Measurements from ENCODE around the gene USP12.

The USP12 gene

DNA sequence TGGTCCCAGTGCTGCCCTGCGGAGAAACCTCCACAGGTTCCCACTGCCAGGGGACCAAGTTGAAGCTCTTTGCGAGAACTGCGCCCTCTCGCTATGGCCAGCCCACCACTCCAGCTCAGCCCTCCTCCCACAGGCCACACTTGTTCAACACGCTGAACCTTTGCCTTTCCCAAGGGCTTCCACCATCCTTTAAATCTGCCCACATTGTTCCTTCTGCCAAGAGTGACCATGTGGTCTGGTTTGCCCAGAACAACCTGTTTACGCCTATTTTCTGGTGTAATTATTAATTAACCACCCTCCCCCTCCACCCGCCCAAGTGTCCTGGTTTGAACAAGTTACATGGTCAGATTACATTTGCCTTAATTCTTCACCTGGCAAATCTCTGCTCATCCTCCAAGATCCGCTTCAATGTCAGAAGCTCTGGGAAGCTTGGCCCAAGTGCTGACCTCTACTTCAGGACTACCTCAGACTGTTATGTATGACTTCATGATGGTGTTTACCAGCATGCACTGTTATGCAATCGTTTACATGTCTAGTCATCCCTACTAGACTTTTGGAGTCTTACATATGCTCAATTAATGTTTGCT, 12.0 kb upstream of the USP12 start:
- DNase-seq (ENCODE audit: low read depth), result peak; percentile 82

DNA sequence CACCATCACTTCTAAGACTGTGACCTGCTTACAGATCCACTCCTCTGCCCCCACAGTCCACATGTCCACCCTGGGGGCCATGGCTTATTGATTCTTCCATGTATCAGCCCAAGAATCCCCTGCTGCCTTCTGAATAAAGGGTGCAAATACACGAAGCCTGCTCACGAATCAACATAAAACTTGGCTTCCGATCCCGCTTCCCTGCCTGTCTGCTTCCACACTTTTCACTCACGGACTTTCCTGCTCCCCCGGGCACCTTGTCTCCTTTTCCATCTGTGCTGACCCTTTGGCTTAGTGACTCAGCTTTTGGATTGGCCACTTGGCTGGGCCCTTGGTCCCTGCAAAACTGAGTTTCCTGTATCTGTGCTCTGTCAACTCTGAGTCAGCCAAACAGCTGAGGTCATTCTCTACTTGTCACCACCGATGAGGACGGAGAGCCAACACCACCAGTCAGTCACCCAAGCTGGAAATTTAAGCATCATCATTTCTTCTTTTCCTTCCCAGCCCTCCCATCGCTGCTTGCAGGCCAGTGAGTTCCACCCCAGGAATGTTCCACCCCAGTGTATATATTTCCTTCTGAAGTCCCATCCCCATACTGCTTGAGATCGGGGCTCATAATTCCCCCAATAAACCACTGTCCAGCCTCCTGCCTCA, 11.4 kb upstream of the USP12 start:
- peak; percentile 79 for DNase-seq (ENCODE audit: low read depth)

DNA sequence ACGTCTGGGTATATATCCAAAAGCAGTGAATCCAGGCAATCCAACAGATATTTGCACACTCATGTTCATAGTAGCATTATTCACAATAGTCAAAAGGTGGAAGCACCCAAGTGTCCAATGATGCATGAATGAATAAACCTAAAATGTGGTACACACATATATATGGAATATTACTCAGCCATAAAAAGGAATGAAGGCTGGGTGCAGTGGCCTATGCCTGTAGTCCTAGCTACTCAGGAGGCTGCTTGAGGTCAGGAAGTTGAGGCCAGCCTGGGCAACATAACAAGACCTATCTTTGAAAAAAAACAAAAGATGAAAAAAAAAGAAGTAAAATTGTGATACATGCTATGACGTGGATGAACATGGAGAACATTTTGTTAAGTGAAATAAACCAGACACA, 10.4 kb upstream of the USP12 start:
- no peak for DNase-seq (ENCODE audit: low read depth)

DNA sequence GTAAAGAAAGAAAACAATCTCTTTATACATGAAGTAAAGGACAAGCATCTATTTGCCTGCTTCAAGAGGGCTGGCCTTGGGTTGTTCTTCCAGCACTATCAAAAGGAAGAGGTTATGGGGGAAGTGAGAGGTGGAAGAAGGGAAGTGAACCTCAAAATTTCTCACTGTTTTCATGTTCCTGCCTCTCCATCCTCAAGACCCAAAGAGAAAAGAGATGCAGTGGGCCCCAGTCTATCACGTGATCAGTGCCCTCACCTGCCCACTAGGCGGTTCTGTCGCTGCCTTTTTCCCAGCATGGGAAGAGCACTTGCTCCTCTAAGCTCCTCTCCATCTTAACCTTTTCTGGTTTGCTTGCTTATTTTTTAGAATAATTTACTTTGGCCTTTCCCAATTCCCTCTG, 6.2 kb upstream of the USP12 start:
- no peak for DNase-seq (ENCODE audit: low read depth)

DNA sequence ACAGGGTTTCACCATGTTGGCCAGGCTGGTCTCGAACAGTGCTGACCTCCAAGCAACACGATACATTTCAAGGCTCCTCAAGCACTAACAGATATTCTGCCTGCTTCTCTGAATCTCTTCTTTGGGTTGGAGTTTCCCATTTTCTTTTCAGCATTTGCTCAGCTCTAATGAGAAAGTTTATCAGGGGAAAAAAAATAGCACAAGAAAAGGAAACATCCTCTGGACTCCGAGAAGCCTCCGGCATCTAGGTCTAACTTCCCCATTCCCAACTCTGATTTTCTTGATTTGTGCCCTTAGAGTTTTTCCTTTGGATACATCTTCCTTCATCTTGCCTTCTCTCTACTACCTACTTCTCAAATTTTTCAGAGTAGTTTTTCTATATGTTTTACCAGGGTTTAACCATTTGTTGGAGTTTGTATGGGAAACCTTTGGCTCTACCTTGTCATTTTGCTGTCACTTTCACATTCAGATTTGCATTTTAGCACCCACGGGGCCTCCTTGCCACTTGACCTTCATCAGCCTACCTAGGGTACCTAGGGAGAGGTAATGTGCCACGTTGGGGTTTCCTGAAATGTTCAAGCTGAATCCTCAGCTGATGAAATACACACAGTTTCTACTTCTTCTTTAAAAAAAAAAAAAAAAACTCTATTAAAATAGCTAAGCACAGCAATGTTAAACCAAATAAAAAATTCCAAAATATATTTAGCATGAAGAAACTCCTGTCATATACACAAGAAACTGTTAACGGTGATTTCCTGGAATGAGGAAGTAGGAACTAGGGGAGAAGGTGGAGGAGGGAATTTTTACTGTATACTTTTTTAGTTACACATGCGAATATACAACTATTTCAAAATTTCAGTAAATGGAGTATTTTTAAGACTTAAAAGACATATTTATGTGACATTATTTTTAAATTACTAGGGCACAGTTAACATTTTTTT, 5.1 kb upstream of the USP12 start:
- DNase-seq (ENCODE audit: low read depth), result no peak

DNA sequence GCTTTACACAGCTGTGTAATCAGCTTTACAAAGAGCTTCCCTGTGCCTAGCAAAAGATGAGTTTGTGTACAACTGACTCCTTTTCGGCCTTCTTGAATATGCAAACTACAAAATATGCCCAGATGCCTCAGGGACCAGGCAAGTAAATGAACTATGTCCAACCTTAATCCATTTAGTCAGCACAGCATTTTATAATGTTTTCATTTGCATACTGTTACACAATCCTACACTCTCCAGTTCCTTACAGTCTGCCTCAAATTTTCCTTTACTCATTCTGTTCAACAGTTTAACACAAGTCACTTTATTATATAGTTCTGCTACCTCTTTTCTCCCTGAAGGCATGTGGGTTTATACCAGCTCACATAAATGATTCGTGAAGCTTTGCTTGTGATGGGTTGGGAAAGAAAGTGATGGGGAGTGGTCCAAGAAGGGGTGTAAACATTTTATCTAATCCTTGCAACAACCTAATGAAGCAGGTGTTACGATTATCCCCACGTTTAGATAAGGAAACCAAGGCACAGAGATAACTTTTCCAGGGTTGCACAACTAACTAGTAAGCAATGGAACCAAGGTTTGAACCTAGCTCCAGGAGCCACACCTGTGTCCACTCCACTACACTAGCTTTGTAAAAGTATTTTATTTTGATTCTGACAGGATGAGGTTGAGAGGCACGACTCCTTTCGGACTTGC, 3.3 kb upstream of the USP12 start:
- DNase-seq (ENCODE audit: low read depth), result peak; percentile 71

DNA sequence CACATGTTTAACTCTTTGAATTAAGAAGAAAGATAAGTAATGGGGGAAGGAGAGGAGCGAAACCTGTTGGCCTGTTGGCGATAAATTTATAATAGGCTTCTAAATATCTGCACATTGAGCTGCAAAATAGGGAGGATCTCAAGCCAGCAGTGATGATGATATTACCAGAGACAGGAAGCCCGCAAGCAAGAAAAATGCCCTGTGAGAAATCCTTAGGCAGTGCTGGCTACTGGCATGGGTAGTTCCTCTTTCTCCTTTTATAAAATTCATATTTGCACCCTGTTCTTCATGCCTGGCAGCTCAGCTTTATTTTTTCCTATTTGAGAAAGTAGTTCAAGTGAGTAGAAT, 858 bp upstream of the USP12 start:
- DNase-seq (ENCODE audit: low read depth), result peak; percentile 67

DNA sequence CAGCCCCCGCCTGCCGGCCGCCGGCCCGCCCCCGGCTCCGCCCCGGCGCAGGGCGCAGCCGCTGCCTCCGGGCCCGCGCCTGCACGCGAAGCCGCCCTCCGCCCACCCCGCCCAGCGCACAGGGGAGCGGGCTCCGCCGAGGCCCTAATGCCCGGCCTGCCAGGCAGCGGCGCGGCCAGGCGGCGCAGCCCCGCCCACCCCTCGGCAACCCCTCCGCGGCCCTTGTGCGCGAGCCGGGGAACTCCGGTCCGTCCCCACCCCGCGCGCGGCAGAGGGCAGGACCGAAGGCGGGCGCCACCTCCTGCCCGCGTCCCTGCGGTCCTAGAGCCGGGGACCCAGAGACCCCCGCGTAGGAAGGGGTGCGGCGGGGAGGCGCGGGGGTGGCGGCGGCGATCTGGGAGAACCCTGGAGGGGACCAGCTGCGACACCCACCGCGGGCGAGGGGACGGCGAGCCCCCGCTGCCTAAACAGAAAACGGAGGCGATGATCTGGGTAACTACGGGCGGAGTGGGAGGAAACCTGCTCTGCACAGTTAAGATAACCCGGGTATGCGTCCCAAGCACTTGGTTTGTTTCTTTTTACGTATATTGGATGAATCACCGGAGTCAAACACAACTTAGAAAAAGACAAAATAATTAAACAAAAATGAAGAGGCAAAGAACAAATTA, 350 bp upstream of the USP12 start:
- DNase-seq (ENCODE audit: low read depth), result peak; percentile 88

DNA sequence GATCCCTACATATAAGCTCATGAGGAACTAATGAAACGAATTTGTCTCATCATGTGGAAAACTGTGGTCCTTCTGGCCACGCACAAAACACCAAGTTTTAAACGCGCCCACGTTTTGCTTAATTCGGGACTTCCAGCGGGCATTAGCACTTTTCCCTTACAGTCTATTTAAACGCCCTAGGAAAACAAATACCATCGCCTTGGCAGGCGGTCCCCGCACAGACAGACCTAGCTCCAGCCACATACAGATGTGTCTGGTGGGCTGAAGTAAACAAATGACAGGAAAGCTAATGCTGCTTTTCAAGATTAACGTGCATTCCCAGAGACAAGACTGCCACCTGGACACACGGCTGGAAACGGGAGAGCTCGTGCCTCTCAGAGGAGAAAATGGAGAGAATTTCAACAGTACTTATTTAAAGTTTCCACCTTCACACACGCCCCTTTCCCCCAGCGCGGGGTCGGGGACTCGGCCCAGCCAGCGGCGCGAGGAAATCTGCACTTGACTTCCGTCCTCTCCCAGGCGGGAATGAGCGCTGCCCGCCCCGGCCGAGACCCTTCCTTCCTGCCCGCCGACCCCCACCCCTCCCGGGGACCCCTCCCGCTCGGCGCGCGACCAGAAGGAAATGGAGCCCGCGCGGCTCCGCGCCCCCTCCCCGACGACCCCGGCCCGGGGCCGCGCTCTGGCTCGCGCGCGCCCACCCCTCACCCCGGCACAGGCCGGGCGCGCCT, 931 bp downstream of the USP12 start:
- peak; percentile 42 for DNase-seq (ENCODE audit: low read depth)

DNA sequence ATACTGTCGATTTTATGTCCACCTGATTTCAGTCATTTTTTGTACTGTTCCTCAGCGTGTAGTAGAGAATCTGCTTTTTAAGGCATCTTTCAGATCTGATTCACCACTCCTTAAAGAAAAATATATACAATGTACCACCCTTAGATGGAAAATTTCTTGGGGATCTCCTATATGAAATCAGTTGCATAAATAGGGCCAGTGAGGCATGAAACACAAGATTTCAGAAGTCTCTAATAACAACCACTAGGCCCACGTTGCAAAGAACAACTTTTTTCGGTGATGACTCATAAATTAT, 1.4 kb downstream of the USP12 start:
- DNase-seq (ENCODE audit: low read depth), result peak; percentile 89

DNA sequence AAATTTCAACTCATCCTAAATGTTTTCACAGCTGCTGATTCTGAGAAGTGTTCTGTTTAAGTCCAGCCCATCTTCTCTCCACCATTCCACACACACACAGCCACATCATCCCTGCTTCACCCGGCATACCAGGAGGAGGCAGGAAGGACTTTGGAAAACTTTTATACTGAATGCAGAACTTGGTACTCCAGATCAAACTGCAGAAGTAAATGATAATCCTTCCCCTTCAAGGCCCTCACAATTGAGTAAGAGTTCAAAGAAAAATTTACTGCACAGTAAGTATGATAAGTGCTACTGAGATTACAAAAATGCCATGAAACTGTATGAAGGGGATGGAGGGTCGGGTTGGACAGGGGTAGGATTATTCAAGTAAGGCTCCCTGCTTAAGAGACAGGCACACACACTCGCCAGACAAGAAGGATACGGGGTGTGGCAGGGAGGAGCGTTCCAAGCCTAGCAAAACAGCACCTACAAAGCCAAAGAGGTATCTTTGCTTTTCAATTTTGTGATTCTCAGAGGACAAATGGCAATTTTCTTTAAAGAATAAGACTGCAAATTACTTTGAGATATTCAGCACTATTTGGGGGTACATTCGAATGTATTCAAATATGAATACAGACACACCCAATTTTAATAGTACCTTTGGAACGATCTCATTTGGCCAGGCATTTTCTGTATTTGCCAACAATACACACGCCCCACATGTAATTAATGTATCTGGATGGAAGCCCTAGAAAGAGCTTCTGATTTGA, 2.5 kb downstream of the USP12 start:
- DNase-seq (ENCODE audit: low read depth), result no peak

DNA sequence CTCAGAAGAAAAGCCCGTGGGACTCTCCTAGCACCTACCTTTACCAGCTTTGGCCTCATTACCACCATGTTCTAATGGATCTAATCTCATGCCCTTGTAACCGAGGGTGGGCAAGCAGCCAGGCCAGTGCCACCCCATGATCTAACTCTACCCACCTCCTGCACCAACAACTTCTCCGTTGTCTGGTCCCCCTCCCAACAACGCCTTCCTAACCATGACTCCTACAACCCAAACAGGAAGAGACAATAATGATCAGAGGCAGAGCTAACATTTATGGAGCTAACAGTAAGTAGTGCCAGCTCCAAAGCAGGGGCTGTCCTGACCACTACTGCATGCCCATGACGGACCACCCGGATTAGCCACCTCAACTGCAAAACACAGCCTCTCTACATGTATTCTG, 3.5 kb downstream of the USP12 start:
- DNase-seq (ENCODE audit: low read depth), result no peak

DNA sequence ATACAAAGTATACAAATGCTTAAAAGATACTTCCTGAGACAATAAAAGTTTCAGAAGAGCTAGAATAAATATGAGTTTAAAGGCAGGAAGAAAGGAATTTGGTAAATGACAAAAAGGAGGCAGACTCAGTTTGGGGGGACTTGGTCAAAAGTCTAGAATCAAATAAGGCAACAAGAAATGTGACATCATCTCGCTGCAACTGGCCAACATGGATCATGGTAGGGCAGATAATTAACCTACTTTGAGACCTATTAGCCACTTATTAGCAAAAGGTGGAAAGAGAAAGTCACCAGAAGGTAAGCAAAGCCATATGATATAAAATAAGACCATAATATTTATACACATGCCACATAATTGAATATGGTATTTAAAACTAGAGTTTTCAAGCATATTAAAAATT, 5.3 kb downstream of the USP12 start:
- no peak for DNase-seq (ENCODE audit: low read depth)

DNA sequence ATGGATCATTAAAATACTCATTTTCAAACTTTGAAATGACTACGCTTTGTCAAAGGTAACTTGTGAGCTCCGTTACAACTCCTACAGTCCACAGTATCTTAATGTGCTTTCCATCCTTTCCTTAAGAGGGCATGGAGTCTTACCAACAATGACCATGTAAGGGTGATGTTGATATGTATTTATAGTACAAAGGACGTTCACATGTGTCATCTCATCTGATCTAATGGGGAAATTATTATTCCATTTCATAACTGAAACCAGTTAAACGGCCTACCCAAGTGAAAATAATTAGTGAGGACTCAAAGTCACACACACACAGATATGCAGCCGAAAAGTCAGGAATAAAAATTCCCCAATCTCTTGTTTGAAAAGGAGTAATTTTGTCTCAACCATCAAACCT, 9.6 kb downstream of the USP12 start:
- DNase-seq (ENCODE audit: low read depth), result no peak

DNA sequence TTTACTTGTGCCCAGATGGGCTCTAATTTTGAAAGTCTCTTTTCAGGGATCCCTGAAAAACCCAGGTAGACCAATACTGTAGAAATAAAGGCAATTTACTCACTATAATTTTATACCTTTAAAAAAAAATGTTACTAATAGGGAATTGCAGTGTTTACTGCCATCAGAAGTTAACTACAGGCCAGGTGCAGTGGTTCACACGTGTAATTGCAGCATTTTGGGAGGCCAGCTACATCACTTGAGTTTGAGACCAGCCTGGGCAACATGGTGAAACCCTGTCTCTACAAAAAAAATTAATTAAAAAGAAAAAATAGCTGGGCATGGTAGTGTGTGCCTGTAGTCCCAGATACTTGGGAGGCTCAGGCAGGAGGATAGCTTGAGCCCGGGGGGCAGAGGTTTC, 10.2 kb downstream of the USP12 start:
- no peak for DNase-seq (ENCODE audit: low read depth)

DNA sequence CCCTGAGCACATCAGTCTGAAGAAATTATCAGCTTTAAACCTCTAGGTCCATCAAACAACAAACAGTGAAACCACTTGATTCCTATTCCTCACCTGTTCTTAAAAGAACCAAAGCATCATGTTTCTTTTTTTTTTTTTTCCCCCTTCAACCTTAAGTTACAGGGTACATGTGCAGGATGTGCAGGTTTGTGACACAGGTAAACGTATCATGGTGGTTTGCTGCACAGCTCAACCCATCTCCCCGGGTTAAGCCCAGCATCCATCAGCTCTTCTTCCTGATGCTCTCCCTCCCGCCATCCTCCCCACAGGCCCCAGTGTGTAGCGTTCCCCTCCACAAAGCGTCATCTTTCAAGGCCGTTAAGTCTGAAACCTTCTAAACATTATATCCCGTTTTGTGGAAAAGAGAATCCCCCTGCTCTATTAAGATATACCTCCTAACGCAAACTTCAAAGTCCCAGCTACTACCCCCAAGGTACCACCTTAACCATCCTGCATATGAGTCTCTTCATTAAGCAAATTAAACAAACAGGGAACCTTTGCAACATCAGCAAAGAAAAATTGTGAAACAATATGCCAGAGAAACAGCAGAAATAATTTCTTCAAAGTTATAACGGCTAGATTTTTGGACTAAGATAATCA, 10.8 kb downstream of the USP12 start:
- DNase-seq (ENCODE audit: low read depth), result no peak

DNA sequence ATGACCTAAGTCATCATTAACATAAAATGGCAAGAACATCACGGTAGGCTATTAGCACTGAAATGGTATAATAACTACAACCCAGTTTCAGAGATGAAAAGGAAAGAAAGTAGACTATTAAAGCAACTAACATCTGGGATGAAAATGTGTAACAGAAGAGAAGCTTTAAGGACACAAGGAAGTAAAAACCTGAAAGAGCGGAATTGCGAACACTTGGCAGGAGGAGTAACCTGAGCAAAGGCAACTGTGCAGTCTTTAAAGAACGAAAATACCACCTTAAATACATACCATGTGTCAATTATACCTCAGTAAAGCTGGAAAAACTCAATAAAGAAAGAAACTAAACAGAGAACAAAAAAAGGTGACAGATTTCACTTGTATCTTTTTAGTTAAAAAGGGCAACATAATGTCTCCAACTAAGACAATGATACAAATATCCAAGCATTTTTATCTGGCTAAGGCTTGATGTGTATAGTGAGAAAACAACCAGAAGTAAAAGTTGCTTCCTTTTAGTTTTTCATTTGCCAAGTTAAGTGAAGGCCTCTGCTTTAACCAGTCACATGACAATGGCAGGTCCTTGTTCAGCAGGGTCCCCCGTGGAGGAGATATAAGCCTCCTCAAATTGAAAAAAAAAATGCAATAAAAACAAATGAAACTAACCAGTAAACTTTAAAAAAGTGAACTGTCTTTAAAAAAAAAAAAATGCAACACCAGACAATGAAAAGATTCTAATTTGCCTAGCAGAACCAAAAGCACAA, 11.6 kb downstream of the USP12 start:
- no peak for DNase-seq (ENCODE audit: low read depth)

DNA sequence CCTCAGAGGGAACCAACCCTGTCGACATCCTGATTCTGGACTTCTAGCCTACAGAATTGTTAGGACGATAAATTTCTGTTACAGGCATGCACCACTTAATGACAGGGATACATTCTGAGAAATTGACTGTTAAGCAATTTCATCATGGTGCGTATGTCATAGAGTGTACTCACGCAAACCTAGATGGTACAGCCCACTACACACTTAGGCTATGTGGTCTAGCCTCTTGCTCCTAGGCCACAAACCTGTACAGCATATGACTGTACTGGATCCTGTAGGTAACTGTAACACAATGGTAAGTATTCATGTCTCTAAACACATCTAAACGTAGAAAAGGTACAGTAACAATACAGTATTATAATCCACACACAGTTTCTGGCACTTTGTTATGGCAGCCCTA, 13.3 kb downstream of the USP12 start:
- no peak for DNase-seq (ENCODE audit: low read depth)

DNA sequence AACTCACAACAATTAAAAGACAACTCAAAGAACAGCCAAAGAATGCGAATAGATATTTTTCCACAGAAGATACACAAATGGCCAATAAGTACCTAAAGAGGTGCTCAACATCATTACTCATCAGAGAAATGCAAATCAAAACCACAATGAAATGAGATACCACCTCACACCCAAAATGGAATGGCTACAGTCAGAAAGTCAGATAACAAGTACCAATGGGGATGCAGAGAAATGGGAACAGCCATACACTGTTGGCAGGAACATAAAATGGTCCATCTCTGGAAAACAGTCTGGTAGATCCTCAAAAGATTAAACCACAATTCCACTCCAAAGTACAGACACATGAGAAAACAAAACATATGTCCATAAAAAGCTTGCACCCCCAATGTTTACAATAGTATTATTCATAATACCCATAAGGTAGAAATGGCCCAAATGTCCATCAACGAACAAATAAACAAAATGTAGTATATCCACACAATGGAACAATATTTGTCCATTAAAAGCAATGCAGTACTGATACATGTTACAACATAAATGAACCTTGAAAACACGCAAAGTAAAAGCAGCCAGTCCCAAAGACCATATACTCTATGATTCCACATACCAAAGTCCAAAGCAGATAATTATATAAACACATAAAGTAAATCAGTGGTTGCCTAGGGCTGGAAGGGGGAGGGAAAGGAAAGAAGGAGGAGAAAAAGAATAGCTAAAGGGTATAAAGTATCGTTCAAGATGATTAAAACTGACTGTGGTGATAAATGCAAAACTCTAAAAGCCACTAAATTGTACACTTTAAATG, 19.6 kb downstream of the USP12 start:
- DNase-seq (ENCODE audit: low read depth), result peak; percentile 43

All from iris pigment epithelial cell (primary cell).